Measurements from ENCODE around the gene ZNF44.

The ZNF44 gene

DNA sequence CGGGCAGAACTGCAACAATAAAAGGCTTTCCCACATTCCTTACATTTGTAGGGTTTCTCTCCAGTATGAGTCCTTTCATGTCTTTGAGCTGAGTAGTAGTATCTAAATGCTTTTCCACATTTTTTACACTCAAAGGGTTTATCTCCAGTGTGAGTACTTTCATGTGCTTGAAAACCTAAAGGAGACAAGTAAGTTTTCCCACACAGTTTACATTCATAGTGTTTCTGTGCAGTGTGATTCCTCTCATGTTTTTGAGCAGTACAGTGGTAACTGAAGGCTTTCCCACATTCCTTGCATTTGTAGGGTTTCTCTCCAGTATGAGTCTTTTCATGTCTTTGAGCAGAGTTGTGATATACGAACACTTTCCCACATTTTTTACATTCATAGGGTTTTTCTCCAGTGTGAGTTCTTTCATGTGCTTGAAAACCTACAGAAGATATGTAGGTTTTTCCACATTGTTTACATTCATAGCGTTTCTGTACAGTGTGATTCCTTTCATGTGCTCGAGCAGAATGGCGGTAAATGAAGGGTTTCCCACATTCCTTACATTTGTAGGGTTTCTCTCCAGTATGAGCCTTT is 47.0 kb downstream of the ZNF44 start:
- Histone ChIP-seq H3K9ac (ENCODE audit: low read length) (no peak overlapping the region), H3K27me3 (ENCODE audit: control insufficient read depth, insufficient read depth, low read length) (no peaks in the 10 kb centered on the region), H3K4me1 (ENCODE audit: control insufficient read depth, insufficient read depth, low read length) (no peaks in the 10 kb centered on the region), H3K4me3 (ENCODE audit: low read length) (no peak overlapping the region), H3K36me3 (ENCODE audit: control insufficient read depth, insufficient read depth, low read length) (no peaks in the 10 kb centered on the region), H3K9me3 (ENCODE audit: control insufficient read depth, low read length) (peaks cover 3% of the 10 kb centered on the region)

DNA sequence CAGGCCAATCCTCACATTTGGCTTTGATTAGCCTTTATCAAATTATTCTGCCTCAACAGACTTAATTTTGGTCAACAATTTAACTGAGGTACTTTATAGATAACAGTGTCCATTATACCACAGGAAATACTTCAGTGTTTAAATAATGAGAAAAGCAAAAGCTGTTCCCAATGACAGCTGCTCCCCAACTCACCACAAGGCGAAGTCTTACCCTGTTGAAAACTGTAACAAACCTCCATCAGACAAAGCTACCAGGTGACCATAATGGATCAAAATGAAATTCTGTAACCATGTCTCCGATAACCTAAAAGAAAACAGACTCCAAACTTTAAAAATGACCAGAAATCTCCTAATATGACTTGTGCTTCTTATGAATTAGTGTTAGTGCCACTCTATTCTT is 50.3 kb downstream of the ZNF44 start:
- peaks cover 3% of the 10 kb centered on the region for H3K9me3 ChIP-seq (ENCODE audit: control insufficient read depth, low read length)
- H3K4me3 ChIP-seq (ENCODE audit: low read length): no peak overlapping the region
- no peaks in the 10 kb centered on the region for H3K4me1 ChIP-seq (ENCODE audit: control insufficient read depth, insufficient read depth, low read length)
- H3K36me3 ChIP-seq (ENCODE audit: control insufficient read depth, insufficient read depth, low read length): no peaks in the 10 kb centered on the region
- no peak overlapping the region for H3K9ac ChIP-seq (ENCODE audit: low read length)
- no peaks in the 10 kb centered on the region for H3K27me3 ChIP-seq (ENCODE audit: control insufficient read depth, insufficient read depth, low read length)

GRCh38 chr19:12237143-12237839 is 57.4 kb downstream of the ZNF44 start:
- Histone ChIP-seq H3K27me3 (ENCODE audit: control insufficient read depth, insufficient read depth, low read length) (no peaks in the 10 kb centered on the region), H3K36me3 (ENCODE audit: control insufficient read depth, insufficient read depth, low read length) (no peaks in the 10 kb centered on the region), H3K4me1 (ENCODE audit: control insufficient read depth, insufficient read depth, low read length) (no peaks in the 10 kb centered on the region), H3K9me3 (ENCODE audit: control insufficient read depth, low read length) (no peaks in the 10 kb centered on the region), H3K4me3 (ENCODE audit: low read length) (no peak overlapping the region), H3K9ac (ENCODE audit: low read length) (no peak overlapping the region)

- H3K4me3 ChIP-seq (ENCODE audit: low read length): no peak overlapping the region
- H3K9me3 ChIP-seq (ENCODE audit: control insufficient read depth, low read length): no peaks in the 10 kb centered on the region
- no peaks in the 10 kb centered on the region for H3K36me3 ChIP-seq (ENCODE audit: control insufficient read depth, insufficient read depth, low read length)
- no peaks in the 10 kb centered on the region for H3K4me1 ChIP-seq (ENCODE audit: control insufficient read depth, insufficient read depth, low read length)
- H3K27me3 ChIP-seq (ENCODE audit: control insufficient read depth, insufficient read depth, low read length): no peaks in the 10 kb centered on the region
- H3K9ac ChIP-seq (ENCODE audit: low read length): no peak overlapping the region
These were observed 61.7 kb downstream of the ZNF44 start for GRCh38 chr19:12232961-12233360.

GRCh38 chr19:12230751-12231733 is 63.6 kb downstream of the ZNF44 start:
- no peaks in the 10 kb centered on the region for H3K27me3 ChIP-seq (ENCODE audit: control insufficient read depth, insufficient read depth, low read length)
- no peak overlapping the region for H3K9ac ChIP-seq (ENCODE audit: low read length)
- no peaks in the 10 kb centered on the region for H3K36me3 ChIP-seq (ENCODE audit: control insufficient read depth, insufficient read depth, low read length)
- no peaks in the 10 kb centered on the region for H3K9me3 ChIP-seq (ENCODE audit: control insufficient read depth, low read length)
- no peak overlapping the region for H3K4me3 ChIP-seq (ENCODE audit: low read length)
- H3K4me1 ChIP-seq (ENCODE audit: control insufficient read depth, insufficient read depth, low read length): no peaks in the 10 kb centered on the region

- Histone ChIP-seq H3K27me3 (ENCODE audit: control insufficient read depth, insufficient read depth, low read length) (no peaks in the 10 kb centered on the region), H3K9me3 (ENCODE audit: control insufficient read depth, low read length) (no peaks in the 10 kb centered on the region), H3K9ac (ENCODE audit: low read length) (no peak overlapping the region), H3K4me1 (ENCODE audit: control insufficient read depth, insufficient read depth, low read length) (no peaks in the 10 kb centered on the region), H3K4me3 (ENCODE audit: low read length) (no peak overlapping the region), H3K36me3 (ENCODE audit: control insufficient read depth, insufficient read depth, low read length) (no peaks in the 10 kb centered on the region)
These were observed 64.7 kb downstream of the ZNF44 start for GRCh38 chr19:12229990-12230389.

- H3K9ac ChIP-seq (ENCODE audit: low read length): no peak overlapping the region
- H3K4me3 ChIP-seq (ENCODE audit: low read length): no peak overlapping the region
- no peaks in the 10 kb centered on the region for H3K4me1 ChIP-seq (ENCODE audit: control insufficient read depth, insufficient read depth, low read length)
- no peaks in the 10 kb centered on the region for H3K9me3 ChIP-seq (ENCODE audit: control insufficient read depth, low read length)
- no peaks in the 10 kb centered on the region for H3K27me3 ChIP-seq (ENCODE audit: control insufficient read depth, insufficient read depth, low read length)
- H3K36me3 ChIP-seq (ENCODE audit: control insufficient read depth, insufficient read depth, low read length): no peaks in the 10 kb centered on the region
These were observed 70.0 kb downstream of the ZNF44 start for GRCh38 chr19:12224676-12225075.

DNA sequence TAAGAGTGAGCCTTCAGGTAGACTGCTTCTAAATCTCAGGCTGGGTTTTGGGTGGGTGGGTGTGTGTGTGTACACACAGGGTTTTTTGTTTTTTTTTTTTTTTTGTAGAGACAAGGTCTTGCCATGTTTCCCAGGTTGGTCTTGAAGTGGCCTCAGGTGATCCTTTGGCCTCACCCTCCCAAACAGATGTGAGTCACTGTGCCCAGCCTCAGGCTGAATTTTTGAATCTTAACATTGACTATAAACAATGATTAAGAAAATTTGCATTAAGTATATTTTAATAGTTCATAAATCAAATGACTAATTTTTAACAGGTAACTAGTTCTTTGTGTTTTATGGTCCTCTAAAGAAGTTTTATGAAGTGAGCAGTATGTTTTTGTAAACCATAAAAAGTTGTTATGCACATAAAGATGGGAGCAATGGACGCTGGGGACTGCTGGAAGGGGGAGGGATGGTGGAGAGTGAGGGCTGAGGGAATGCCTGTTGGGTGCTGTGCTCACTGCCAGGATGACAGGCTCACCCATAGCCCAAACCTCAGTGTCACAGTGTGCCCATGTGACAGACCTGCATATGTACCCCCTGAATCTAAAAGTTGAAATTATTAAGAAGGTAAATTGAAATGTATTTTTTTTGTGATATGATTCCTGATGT is 71.6 kb downstream of the ZNF44 start:
- Histone ChIP-seq H3K27me3 (ENCODE audit: control insufficient read depth, insufficient read depth, low read length) (no peaks in the 10 kb centered on the region), H3K9ac (ENCODE audit: low read length) (no peak overlapping the region), H3K36me3 (ENCODE audit: control insufficient read depth, insufficient read depth, low read length) (no peaks in the 10 kb centered on the region), H3K9me3 (ENCODE audit: control insufficient read depth, low read length) (no peaks in the 10 kb centered on the region), H3K4me1 (ENCODE audit: control insufficient read depth, insufficient read depth, low read length) (no peaks in the 10 kb centered on the region), H3K4me3 (ENCODE audit: low read length) (no peak overlapping the region)

All from mucosa of stomach (tissue), 1 donor.